GM18858 (cell line): ENCODE results near the gene APOB.
A peak's percentile ranks its signal among the peaks of the same experiment; 100 is the strongest.

Experiments
- ATAC-seq: cut with Tn5 transposase; IDR thresholded peaks from one replicate; pipeline ENCODE4 v1.9.1; 2021; ENCODE audit not compliant: unreplicated experiment

APOB gene

GRCh38 chr2:20986024-20986939, 57.6 kb downstream of the APOB start:
- ATAC-seq = no peak

- no peak for ATAC-seq
These were observed 58.8 kb downstream of the APOB start for GRCh38 chr2:20985062-20985461.

- no peak for ATAC-seq
These were observed 59.5 kb downstream of the APOB start for GRCh38 chr2:20984408-20984807.

- no peak for ATAC-seq
These were observed 60.0 kb downstream of the APOB start for GRCh38 chr2:20983844-20984243.

GRCh38 chr2:20982861-20983260, 61.0 kb downstream of the APOB start:
- no peak for ATAC-seq

- no peak for ATAC-seq
These were observed 66.2 kb downstream of the APOB start for GRCh38 chr2:20977520-20978180.

- no peak for ATAC-seq
These were observed 67.3 kb downstream of the APOB start for GRCh38 chr2:20976527-20976926.

GRCh38 chr2:20972792-20973565, 70.9 kb downstream of the APOB start:
- ATAC-seq = no peak

- no peak for ATAC-seq
These were observed 71.8 kb downstream of the APOB start for GRCh38 chr2:20972110-20972509.

- no peak for ATAC-seq
These were observed 73.8 kb downstream of the APOB start for GRCh38 chr2:20970068-20970467.

- no peak for ATAC-seq
These were observed 77.7 kb downstream of the APOB start for GRCh38 chr2:20966061-20966595.

GRCh38 chr2:20965221-20965620, 78.7 kb downstream of the APOB start:
- no peak for ATAC-seq

GRCh38 chr2:20963867-20964266, 80.0 kb downstream of the APOB start:
- no peak for ATAC-seq

- ATAC-seq = peak; percentile 85
These were observed 80.8 kb downstream of the APOB start for GRCh38 chr2:20962939-20963557.

- ATAC-seq = no peak
These were observed 82.0 kb downstream of the APOB start for GRCh38 chr2:20961858-20962257.

- ATAC-seq = no peak
These were observed 83.9 kb downstream of the APOB start for GRCh38 chr2:20960003-20960402.

- no peak for ATAC-seq
These were observed 84.6 kb downstream of the APOB start for GRCh38 chr2:20959252-20959651.

GRCh38 chr2:20957788-20958525, 85.9 kb downstream of the APOB start:
- no peak for ATAC-seq

- no peak for ATAC-seq
These were observed 88.4 kb downstream of the APOB start for GRCh38 chr2:20955277-20956026.
